DMS114 treated with DMSO at 0.1 percent for 48 hours (cell line): Measurements from ENCODE around the gene MAST3.
"Not testable (repeated sequence)": the region's sequence is repeated elsewhere in the genome, so short reads cannot be mapped to it uniquely, and the experiment has no call there.

Experiments used
- DNase-seq: peaks from one replicate; lab custom pipeline; 2025; ENCODE audit not compliant: unreplicated experiment; lab: John Stamatoyannopoulos, UW

Gene MAST3

GRCh38 chr19:18086590-18087138 is 10.9 kb upstream of the MAST3 start, which contains the start of gene IL12RB1:
TSS of gene IL12RB1 (minus strand) at chr19:18086934. CDS start at chr19:18086823, 111 bp downstream.
- DNase-seq = no peak

DNA sequence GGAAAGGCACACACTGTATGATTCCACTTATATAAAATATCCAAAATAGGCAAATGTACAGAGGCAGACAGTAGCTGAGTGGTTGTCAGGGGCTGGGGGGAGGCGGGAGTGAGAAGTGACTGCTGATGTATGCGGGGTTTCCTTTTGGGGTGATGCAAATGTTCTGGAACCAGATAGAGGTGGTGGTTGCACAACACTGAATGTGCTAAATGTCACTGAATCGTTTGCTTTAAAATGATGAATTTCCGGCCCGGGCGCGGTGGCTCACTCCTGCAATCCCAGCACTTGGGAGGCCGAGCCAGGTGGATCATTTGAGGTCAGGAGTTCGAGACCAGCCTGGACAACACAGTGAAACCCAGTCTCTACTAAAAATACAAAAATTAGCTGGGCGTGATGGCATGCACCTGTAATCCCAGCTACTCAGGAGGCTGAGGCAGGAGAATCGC is 8.5 kb upstream of the MAST3 start:
- not testable (repeated sequence) for DNase-seq

DNA sequence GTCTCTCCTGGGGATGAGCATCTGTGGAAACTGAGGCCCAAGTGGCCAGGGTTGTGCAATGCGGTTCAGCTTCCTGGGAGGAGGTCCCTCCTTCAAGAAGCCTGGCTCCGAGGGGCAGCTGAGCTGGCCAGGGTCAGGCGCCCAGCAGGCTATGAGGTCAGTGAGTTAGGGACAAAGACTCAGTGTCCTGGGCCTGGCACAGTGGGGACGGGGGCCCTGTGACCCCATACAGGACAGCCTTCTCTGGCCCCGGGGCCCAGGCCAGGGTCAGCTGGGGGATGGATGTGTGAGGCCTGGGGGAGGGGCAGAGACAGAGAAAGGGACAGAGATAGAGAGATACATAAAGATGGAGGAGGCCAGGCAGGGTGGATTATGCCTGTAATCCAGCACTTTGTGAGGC is 7.9 kb upstream of the MAST3 start:
- DNase-seq = no peak

- no peak for DNase-seq
Observed at GRCh38 chr19:18090545-18091216, 6.9 kb upstream of the MAST3 start.

- no peak for DNase-seq
Observed at GRCh38 chr19:18091217-18091608, 6.4 kb upstream of the MAST3 start.

- DNase-seq = no peak
Observed at GRCh38 chr19:18093439-18094161, 4.0 kb upstream of the MAST3 start.

DNA sequence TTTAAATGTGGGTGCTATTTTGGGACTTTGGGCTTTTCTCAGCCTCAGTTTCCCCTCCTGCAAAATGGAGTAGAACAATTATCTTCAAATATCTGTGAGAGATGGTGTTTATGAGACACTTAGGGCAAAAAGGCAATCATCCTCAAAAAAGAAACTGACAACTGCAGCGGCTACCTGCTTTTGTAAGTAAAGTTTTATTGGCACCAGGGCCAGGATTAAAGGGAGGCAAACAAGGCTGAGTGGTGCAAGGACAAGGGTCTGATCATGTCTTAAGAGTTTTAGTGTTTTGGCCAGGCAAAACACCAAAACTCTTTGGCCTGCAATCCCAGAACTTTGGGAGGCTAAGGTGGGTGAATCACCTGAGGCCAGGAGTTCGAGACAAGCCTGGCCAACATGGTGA is 1.3 kb upstream of the MAST3 start:
- no peak for DNase-seq

DNA sequence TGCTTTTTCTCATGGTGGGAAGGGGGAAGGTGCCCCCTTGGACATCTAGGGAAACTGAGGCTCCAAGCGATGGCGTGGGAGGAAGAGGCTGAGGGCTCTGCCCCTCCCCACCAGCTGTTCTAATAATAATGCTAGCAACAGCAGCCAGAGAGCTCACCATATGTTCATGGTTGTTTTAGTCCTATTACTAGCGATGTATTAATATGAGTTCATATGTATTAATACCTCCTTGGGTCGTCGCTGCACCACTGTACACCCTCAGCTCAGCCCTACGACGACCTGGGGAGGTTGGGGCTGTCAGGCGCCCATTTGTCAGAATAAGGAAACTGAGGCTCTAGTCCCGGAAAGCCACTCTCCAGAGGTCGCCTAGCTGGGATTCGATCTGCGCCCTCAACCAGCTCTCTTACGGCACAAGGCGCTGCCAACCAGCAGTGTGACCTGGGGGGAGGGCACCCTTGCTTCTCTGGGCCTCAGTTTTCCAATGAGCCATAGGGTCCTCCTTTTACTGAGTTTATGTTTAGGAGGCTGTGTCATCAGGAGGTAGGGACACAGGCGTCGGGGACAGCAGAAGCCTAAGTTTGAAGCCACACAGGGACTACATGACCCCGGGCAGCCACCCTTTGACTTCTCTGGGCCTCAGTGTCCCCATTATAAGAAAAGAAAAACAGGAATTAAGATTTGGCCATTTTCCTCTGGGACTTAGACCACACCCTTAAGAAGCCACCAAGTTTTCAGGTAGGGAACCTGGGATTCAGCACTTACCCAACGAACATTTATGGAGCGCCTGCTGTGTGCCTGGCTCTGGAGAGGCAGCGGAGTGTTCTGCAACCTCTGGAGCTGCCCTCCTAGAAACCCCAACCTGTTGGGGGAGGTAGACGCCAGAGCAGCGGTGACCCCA is 664 bp downstream of the MAST3 start:
- no peak for DNase-seq

GRCh38 chr19:18098891-18099622 is 1.5 kb downstream of the MAST3 start:
- DNase-seq = no peak

GRCh38 chr19:18099623-18099995 is 2.0 kb downstream of the MAST3 start:
- no peak for DNase-seq

- no peak for DNase-seq
Observed at GRCh38 chr19:18100710-18101109, 3.1 kb downstream of the MAST3 start.

DNA sequence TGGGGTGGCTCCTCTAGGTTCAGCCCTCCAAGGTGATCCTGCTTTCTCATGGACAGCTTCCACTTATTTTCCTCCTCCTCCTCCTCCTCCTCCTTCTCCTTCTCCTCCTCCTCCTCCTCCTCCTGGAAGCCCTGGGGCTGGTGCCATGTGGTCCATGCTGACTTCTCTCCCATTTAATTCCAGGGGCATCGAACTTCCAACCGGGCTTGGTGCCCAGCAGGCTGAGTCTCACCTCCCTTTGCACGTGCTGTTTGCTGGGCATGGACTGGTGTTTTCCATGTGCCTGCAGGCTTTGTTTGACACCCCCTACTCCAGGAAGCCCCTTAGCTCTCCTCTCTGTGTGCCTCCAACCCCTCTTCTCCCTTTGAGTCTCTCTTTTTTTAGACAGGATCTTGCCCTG is 3.7 kb downstream of the MAST3 start:
- no peak for DNase-seq

DNA sequence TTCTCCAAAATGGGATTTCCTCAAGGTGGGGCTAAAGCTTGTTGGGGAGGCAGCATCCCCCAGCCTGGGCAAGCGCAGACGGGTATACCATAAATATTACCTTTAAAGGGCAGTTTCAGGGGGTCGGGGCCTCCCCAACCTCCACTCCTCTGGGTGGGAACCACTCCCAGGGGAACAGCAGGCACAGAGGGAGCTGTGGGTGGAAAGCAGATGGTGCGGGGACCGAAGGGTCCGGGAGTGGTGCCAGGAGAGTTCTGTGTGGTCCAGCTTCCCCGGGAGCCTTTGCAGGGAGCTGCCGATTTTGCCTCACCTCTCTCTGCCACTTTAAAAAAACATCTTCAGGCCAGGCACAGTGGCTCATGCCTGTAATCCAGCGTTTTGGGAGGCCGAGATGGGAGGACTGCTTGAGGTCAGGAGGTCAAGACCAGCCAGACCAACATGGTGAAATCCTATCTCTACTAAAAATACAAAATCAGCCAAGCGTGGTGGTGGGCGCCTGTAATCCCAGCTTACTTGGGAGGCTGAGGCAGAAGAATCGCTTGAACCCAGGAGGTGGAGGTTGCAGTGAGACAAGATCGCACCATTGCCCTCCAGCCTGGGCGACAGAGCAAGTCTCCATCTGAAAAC is 5.5 kb downstream of the MAST3 start:
- no peak for DNase-seq

GRCh38 chr19:18104793-18105131 is 7.2 kb downstream of the MAST3 start:
- no peak for DNase-seq

- not testable (repeated sequence) for DNase-seq
Observed at GRCh38 chr19:18105259-18105658, 7.7 kb downstream of the MAST3 start.

DNA sequence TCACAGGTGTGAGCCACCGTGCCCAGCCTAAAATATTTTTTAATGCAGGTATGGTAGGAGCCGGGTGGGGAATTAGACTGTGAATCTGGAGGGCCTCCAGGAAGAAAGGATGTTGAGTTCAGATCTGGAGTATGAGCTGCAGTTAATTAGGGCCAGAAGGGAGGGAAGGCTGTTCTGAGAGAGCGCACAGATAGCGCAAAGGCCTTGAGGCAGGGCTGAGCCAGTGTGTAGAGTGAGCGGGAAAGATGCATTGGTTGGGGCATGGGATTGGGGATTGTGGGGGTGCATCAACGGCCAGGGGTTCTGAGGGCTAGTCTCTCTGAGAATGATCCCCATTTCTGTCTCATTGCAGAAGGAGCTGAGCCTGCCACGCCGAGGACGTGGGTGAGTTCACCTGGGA is 9.7 kb downstream of the MAST3 start:
- no peak for DNase-seq

- DNase-seq = no peak
Observed at GRCh38 chr19:18108897-18109296, 11.3 kb downstream of the MAST3 start.

- no peak for DNase-seq
Observed at GRCh38 chr19:18109341-18109732, 11.8 kb downstream of the MAST3 start.

DNA sequence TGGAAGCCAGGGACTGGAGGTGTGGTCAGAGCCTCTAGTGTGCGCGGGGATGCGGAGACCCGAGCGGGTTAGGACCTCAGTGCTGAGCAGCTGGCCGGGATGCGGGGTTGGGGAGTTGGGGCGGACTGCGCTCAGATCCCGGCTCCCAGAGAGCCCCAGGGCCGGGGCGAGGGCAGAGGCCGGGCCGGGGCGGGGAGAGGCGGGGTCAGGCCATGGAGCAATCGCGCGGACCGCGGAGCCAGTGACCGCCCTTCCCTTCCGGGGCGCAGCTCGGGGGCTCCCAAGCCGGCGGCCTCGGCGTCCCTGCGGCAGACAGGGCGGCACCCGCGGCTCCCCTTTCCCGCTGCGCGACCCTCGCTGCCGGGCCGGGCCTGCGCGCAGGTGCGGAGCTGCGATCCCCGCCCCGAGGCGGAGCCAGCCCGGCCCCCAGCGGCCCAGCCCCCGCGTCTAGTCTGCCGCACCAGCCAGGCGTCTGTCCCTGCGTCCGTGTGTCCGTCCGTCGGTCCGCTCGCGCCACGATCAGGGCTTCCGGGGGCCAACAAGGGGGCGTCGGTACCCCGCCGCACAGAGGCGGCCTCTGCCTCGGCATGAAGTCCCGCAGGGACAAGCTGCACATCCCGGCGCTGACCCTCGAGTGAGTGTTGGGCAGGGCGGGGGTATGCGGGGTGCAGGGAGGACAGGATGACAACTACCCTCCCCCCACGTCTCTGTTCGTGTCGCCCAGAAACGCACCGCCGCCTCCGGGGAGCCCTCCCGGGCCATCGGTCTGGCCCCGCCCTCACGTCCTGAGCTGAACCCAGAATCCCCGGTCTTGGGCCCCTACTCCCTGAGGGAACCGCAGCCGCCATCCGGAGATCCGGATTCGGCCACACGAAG is 12.4 kb downstream of the MAST3 start:
- DNase-seq = no peak
